GM13976 (cell line): ENCODE measurements around the gene KLHL15.

Experiments used
- DNase-seq: peaks from one replicate; pipeline ENCODE4 v3.0.0; 2012; ENCODE audit warnings: low spot score
- CTCF ChIP-seq: IDR thresholded peaks from 2 replicates; pipeline ENCODE4 v1.5.1; 2012; ENCODE audit warnings: borderline replicate concordance, mild to moderate bottlenecking; ENCODE audit not compliant: insufficient read depth; ENCODE audit errors: extremely low read depth, missing control alignments, control extremely low read depth
- in situ Hi-C: fragments of 300-500 bp; cut with MboI; formaldehyde crosslinking; loops from one replicate; pipeline ENCODE4 v1.12.0; 2022; ENCODE audit warnings: low sequenced_read_pairs, mixed read lengths, inconsistent platforms; ENCODE audit not compliant: unreplicated experiment

The KLHL15 gene

GRCh38 chrX:23954396-23954795 is 72.6 kb downstream of the KLHL15 start:
- DNase-seq, result no peak
- no peak for TF ChIP-seq CTCF
- in situ Hi-C loops, result no loop called here

- no peak for DNase-seq
- TF ChIP-seq CTCF, result no peak
- in situ Hi-C loops, result no loop called here
Observed at GRCh38 chrX:23953908-23954269, 73.1 kb downstream of the KLHL15 start.

GRCh38 chrX:23952984-23953907 is 73.7 kb downstream of the KLHL15 start:
- in situ Hi-C loops, result no loop called here
- no peak for TF ChIP-seq CTCF

GRCh38 chrX:23952391-23952790 is 74.6 kb downstream of the KLHL15 start:
- in situ Hi-C loops, result no loop called here
- no peak for TF ChIP-seq CTCF
- DNase-seq, result no peak

More at GRCh38 chrX:23952984-23953907, 73.7 kb downstream of the KLHL15 start:
- DNase-seq, result peak; percentile 64

GRCh38 chrX:23945206-23945605 is 81.8 kb downstream of the KLHL15 start:
- no peak for DNase-seq
- in situ Hi-C loops, result no loop called here
- TF ChIP-seq CTCF, result no peak

GRCh38 chrX:23944234-23944633 is 82.8 kb downstream of the KLHL15 start:
- in situ Hi-C loops, result no loop called here
- no peak for TF ChIP-seq CTCF
- no peak for DNase-seq
